HL-60/S4 (cell line): ENCODE measurements around the gene LRRC14B.
"Not testable (repeated sequence)": the region's sequence is repeated elsewhere in the genome, so short reads cannot be mapped to it uniquely, and the experiment has no call there.

ENCODE experiments used
- in situ Hi-C: fragments of 300-500 bp; cut with MboI; formaldehyde crosslinking; loops from 2 replicates; pipeline ENCODE4 v1.14.3; 2022; ENCODE audit warnings: low sequenced_read_pairs

Gene LRRC14B

GRCh38 chr5:159448-160172 lies 31.7 kb upstream of the LRRC14B start:
- in situ Hi-C loops, result no loop called here

- in situ Hi-C loops, result no loop called here
Measured at GRCh38 chr5:160173-160510, 31.2 kb upstream of the LRRC14B start.

- in situ Hi-C loops, result no loop called here
Measured at GRCh38 chr5:160921-161802, 30.1 kb upstream of the LRRC14B start.

- in situ Hi-C loops, result no loop called here
Measured at GRCh38 chr5:161803-162110, 29.5 kb upstream of the LRRC14B start.

- in situ Hi-C loops, result no loop called here
Measured at GRCh38 chr5:162190-162564, 29.1 kb upstream of the LRRC14B start.

GRCh38 chr5:162565-163337 lies 28.5 kb upstream of the LRRC14B start:
- in situ Hi-C loops, result no loop called here

GRCh38 chr5:163338-163620 lies 28.0 kb upstream of the LRRC14B start:
- in situ Hi-C loops, result no loop called here

GRCh38 chr5:163841-164240 lies 27.5 kb upstream of the LRRC14B start:
- in situ Hi-C loops, result no loop called here

GRCh38 chr5:164244-164643 lies 27.1 kb upstream of the LRRC14B start:
- in situ Hi-C loops, result no loop called here

- in situ Hi-C loops, result not testable (repeated sequence)
Measured at GRCh38 chr5:164783-165182, 26.5 kb upstream of the LRRC14B start.

- in situ Hi-C loops, result no loop called here
Measured at GRCh38 chr5:166441-167372, 24.6 kb upstream of the LRRC14B start.

GRCh38 chr5:167511-167910 lies 23.8 kb upstream of the LRRC14B start:
- in situ Hi-C loops, result no loop called here

GRCh38 chr5:167982-168660 lies 23.2 kb upstream of the LRRC14B start:
- in situ Hi-C loops, result no loop called here

GRCh38 chr5:169071-169727 lies 22.1 kb upstream of the LRRC14B start:
- in situ Hi-C loops, result no loop called here

GRCh38 chr5:169728-170094 lies 21.6 kb upstream of the LRRC14B start:
- in situ Hi-C loops, result no loop called here

- in situ Hi-C loops, result no loop called here
Measured at GRCh38 chr5:170971-171800, 20.1 kb upstream of the LRRC14B start.

- in situ Hi-C loops, result no loop called here
Measured at GRCh38 chr5:171801-172331, 19.4 kb upstream of the LRRC14B start.

- in situ Hi-C loops, result no loop called here
Measured at GRCh38 chr5:172421-172820, 18.9 kb upstream of the LRRC14B start.

- in situ Hi-C loops, result no loop called here
Measured at GRCh38 chr5:172841-173251, 18.4 kb upstream of the LRRC14B start.
